ENCODE data around the gene ATP5PD. TPM values are rescaled to one million over a fixed set of nuclear protein-coding genes. Genes with fewer than 3 reads are reported as not detected.

Gene ATP5PD
- total RNA-seq, 4 donors from 2014 or later, result 171 to 241 (median 220) TPM

- Histone ChIP-seq H3K27ac (no peak overlapping the region), H3K4me1 (no peaks in the 10 kb centered on the region), H3K4me3 (no peak overlapping the region), H3K27me3 (no peaks in the 10 kb centered on the region), H3K36me3 (peaks cover 0 to 61% (median 0%) of the 10 kb centered on the region in 3 donors), H3K9me3 (no peaks in the 10 kb centered on the region)
- TF ChIP-seq POLR2A (IDR thresholded peaks at IDR 0.05) (no peak), CTCF (IDR thresholded peaks at IDR 0.05) (no peak), EP300 (IDR thresholded peaks at IDR 0.05) (no peak)
- WGBS, 2 donors, result 91 to 92% methylated on average over 15 of the region's 15 CpGs
- no peak for DNase-seq (ENCODE audit: low spot score in 2 of 2)
Observed at GRCh38 chr17:75001915-75002843, 44.6 kb downstream of the ATP5PD start.

GRCh38 chr17:74999523-74999922 is 47.2 kb downstream of the ATP5PD start:
- Histone ChIP-seq H3K27ac (no peak overlapping the region), H3K27me3 (no peaks in the 10 kb centered on the region), H3K36me3 (peaks cover 0 to 48% (median 0%) of the 10 kb centered on the region in 3 donors), H3K4me3 (no peak overlapping the region), H3K9me3 (no peaks in the 10 kb centered on the region), H3K4me1 (no peaks in the 10 kb centered on the region)
- no peak for DNase-seq (ENCODE audit: low spot score in 2 of 2)
- 86 to 91% methylated on average over 4 of the region's 4 CpGs for WGBS, 2 donors
- TF ChIP-seq CTCF (IDR thresholded peaks at IDR 0.05) (no peak), EP300 (IDR thresholded peaks at IDR 0.05) (no peak), POLR2A (IDR thresholded peaks at IDR 0.05) (no peak)

GRCh38 chr17:74998783-74999182 is 48.0 kb downstream of the ATP5PD start:
- Histone ChIP-seq H3K36me3 (peaks cover 0 to 41% (median 0%) of the 10 kb centered on the region in 3 donors), H3K4me3 (no peak overlapping the region), H3K4me1 (no peaks in the 10 kb centered on the region), H3K27me3 (no peaks in the 10 kb centered on the region), H3K27ac (no peak overlapping the region), H3K9me3 (no peaks in the 10 kb centered on the region)
- 33 to 82% methylated on average over 1 to 6 of the region's 6 CpGs for WGBS, 2 donors
- no peak for DNase-seq (ENCODE audit: low spot score in 2 of 2)
- TF ChIP-seq CTCF (IDR thresholded peaks at IDR 0.05) (no peak), EP300 (IDR thresholded peaks at IDR 0.05) (no peak), POLR2A (IDR thresholded peaks at IDR 0.05) (no peak)

- no peak for DNase-seq (ENCODE audit: low spot score in 2 of 2)
- 75 to 78% methylated on average over 5 of the region's 5 CpGs for WGBS, 2 donors
- TF ChIP-seq POLR2A (IDR thresholded peaks at IDR 0.05), result no peak
- no peak for TF ChIP-seq CTCF (IDR thresholded peaks at IDR 0.05)
- no peak for TF ChIP-seq EP300 (IDR thresholded peaks at IDR 0.05)
- Histone ChIP-seq H3K9me3 (no peaks in the 10 kb centered on the region), H3K4me1 (no peaks in the 10 kb centered on the region), H3K27ac (no peak overlapping the region), H3K36me3 (peaks cover 0 to 12% (median 0%) of the 10 kb centered on the region in 3 donors), H3K4me3 (no peak overlapping the region), H3K27me3 (no peaks in the 10 kb centered on the region)
Observed at GRCh38 chr17:74995847-74996246, 50.9 kb downstream of the ATP5PD start.

- H3K27ac ChIP-seq, result no peak overlapping the region
- peaks cover 0 to 7% (median 1%) of the 10 kb centered on the region in 4 donors for H3K4me1 ChIP-seq
- 82 to 85% methylated on average over 7 of the region's 7 CpGs for WGBS, 2 donors
- no peaks in the 10 kb centered on the region for H3K27me3 ChIP-seq
- no peak for TF ChIP-seq POLR2A (IDR thresholded peaks at IDR 0.05)
- TF ChIP-seq CTCF (IDR thresholded peaks at IDR 0.05), result no peak
- TF ChIP-seq EP300 (IDR thresholded peaks at IDR 0.05), result no peak
- no peaks in the 10 kb centered on the region for H3K9me3 ChIP-seq
- DNase-seq (ENCODE audit: low spot score in 2 of 2), result no peak
- H3K36me3 ChIP-seq, result peaks cover 0 to 2% (median 0%) of the 10 kb centered on the region in 3 donors
- H3K4me3 ChIP-seq, result no peak overlapping the region
Observed at GRCh38 chr17:74994440-74994839, 52.3 kb downstream of the ATP5PD start.
